Thoracic aorta (tissue), 2 donors: ENCODE measurements around the gene SDSL. TPM values are rescaled to one million over a fixed set of nuclear protein-coding genes. Genes with fewer than 3 reads are reported as not detected.

Experiments
- ATAC-seq: fragments of 150-250 bp; one replicate; pipeline ENCODE4 v1.8.0; 2017; ENCODE audit warnings: low read depth; ENCODE audit not compliant: insufficient number of reproducible peaks, low FRiP score
- DNase-seq: peaks from one replicate; pipeline ENCODE4 v3.0.0-alpha.2; 2020; ENCODE audit warnings: low spot score
- H3K27ac ChIP-seq, 2 donors: fragments of 200-600 bp; sonication (generic); 1 replicate in 1 of 2; 2 replicates in 1 of 2; pipeline ENCODE4 v1.5.1; 2016; ENCODE audit warnings: mild to moderate bottlenecking in 2 of 2, moderate library complexity in 2 of 2
- H3K27me3 ChIP-seq: fragments of 200-600 bp; sonication (generic); replicated peaks from 2 replicates; pipeline ENCODE4 v1.6.0; 2016; ENCODE audit warnings: mild to moderate bottlenecking; ENCODE audit not compliant: insufficient read depth
- H3K36me3 ChIP-seq: fragments of 200-600 bp; sonication (generic); one replicate; pipeline ENCODE4 v1.5.1; 2016
- H3K4me1 ChIP-seq, 2 donors: fragments of 200-600 bp; sonication (generic); 1 replicate in 1 of 2; 2 replicates in 1 of 2; pipeline versions ENCODE4 v1.5.1 to v1.6.0; 2016; ENCODE audit warnings: low read depth in 2 of 2, mild to moderate bottlenecking in 1 of 2; ENCODE audit not compliant: control insufficient read depth in 1 of 2
- H3K4me3 ChIP-seq: fragments of 200-600 bp; sonication (generic); 2 replicates; pipeline ENCODE4 v1.5.1; 2016; ENCODE audit warnings: mild to moderate bottlenecking
- H3K9me3 ChIP-seq: fragments of 200-600 bp; sonication (generic); 2 replicates; pipeline ENCODE4 v1.5.1; 2016
- total RNA-seq, 2 donors: library from RNA; depleted of rRNA; stranded (reverse); fragments of >200 nt; gene quantifications; one replicate each; pipeline versions ENCODE4 v1.1.0 to v1.2.3, GENCODE V29; 2016
- TF ChIP-seq, protein P1 (sequence below): fragments of 200-600 bp; sonication (generic); IDR thresholded peaks from one replicate; pipeline ENCODE4 v1.5.1; 2019; ENCODE audit warnings: antibody characterized with exemption

The SDSL gene, protein sequence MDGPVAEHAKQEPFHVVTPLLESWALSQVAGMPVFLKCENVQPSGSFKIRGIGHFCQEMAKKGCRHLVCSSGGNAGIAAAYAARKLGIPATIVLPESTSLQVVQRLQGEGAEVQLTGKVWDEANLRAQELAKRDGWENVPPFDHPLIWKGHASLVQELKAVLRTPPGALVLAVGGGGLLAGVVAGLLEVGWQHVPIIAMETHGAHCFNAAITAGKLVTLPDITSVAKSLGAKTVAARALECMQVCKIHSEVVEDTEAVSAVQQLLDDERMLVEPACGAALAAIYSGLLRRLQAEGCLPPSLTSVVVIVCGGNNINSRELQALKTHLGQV
- total RNA-seq, result 1 to 10 TPM; 3.5 to 9.0 TPM

GRCh38 chr12:113422030-113422885 is at the start of gene SDSL:
TSS of gene SDSL (plus strand) at chr12:113422380. CDS start at chr12:113427983, 5,603 bp downstream.
- Histone ChIP-seq H3K27ac (peak within 1 kb of the TSS; percentile 33 to 47), H3K9me3 (no peaks in the 10 kb centered on the region), H3K36me3 (no peaks in the 10 kb centered on the region), H3K4me3 (peak within 1 kb of the TSS; percentile 69), H3K27me3 (no peaks in the 10 kb centered on the region), H3K4me1 (peaks cover 5 to 12% of the 10 kb centered on the region in 2 donors)
- TF ChIP-seq, protein P1, sequence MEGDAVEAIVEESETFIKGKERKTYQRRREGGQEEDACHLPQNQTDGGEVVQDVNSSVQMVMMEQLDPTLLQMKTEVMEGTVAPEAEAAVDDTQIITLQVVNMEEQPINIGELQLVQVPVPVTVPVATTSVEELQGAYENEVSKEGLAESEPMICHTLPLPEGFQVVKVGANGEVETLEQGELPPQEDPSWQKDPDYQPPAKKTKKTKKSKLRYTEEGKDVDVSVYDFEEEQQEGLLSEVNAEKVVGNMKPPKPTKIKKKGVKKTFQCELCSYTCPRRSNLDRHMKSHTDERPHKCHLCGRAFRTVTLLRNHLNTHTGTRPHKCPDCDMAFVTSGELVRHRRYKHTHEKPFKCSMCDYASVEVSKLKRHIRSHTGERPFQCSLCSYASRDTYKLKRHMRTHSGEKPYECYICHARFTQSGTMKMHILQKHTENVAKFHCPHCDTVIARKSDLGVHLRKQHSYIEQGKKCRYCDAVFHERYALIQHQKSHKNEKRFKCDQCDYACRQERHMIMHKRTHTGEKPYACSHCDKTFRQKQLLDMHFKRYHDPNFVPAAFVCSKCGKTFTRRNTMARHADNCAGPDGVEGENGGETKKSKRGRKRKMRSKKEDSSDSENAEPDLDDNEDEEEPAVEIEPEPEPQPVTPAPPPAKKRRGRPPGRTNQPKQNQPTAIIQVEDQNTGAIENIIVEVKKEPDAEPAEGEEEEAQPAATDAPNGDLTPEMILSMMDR, result no peak
- DNase-seq, result peak; percentile 25
- no peak for ATAC-seq

DNA sequence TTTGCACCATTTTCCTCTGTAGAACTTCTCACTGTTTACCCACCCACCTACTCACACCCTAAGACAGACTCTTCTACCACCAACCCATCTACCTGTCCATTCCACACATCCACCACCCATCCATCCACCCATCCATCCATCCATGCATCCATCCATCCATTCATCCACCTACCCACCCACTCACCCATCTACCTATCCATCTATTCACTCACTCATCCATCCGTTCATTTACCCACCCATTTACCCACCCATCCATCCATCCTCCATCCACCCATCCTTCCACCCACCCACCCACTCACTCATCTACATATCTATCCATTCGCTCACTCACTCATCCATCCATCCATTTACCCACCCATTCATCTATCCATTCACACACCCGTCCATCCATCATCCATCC is 48.7 kb upstream of the SDSL start:
- no peak for ATAC-seq
- Histone ChIP-seq H3K27ac (no peak overlapping the region), H3K9me3 (no peaks in the 10 kb centered on the region), H3K36me3 (peaks cover 42% of the 10 kb centered on the region), H3K4me3 (no peak overlapping the region), H3K27me3 (no peaks in the 10 kb centered on the region), H3K4me1 (no peaks in the 10 kb centered on the region)
- TF ChIP-seq, protein P1, result no peak
- no peak for DNase-seq

DNA sequence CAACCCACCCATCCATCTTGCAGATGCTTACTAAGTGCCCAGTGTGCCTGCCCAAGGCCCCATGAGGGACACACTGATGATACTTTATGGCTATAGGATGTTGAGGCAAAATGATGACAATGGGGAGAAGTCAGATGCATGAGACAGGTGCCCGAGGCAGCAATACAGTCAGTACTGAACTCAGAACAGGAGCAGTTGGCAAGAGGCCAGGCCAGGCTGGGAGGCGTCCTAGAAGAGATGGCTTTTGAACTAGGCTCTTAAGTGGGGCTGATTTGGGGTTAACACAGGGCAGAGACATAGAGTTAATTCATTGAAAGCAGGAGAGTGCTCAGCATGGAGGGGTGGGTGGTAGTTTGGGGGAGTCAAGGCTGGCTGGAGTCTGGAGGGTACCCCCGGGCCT is 48.2 kb upstream of the SDSL start:
- Histone ChIP-seq H3K36me3 (peaks cover 47% of the 10 kb centered on the region), H3K27me3 (no peaks in the 10 kb centered on the region), H3K9me3 (no peaks in the 10 kb centered on the region), H3K27ac (no peak overlapping the region), H3K4me3 (no peak overlapping the region), H3K4me1 (no peaks in the 10 kb centered on the region)
- no peak for ATAC-seq
- TF ChIP-seq, protein P1, result no peak
- DNase-seq, result no peak

DNA sequence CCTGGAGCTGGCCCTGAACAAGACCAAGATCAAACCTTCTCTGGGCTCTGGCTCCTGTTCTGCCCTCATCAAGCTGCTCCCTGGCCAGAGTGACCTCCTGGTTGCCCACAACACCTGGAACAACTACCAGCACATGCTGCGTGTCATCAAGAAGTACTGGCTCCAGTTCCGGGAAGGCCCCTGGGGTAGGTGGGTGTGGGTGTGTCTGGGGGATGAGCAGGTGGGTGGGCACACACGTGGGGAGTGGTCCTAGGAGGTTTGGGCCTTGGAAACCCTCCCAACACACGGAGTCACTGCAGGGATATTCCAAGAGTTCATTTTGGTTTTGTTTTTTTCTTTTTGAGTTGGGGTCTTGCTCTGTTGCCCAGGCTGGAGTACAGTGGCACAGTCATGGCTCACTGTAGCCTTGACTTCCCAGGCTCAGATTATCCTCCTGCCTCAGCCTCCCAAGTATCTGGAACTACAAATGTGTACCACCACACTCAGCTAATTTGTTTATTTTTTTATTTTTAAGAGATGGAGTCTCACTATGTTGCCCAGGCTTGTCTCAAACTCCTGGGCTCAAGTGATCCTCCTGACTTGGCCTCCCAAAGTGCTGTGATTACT is 47.3 kb upstream of the SDSL start:
- Histone ChIP-seq H3K27ac (no peak overlapping the region), H3K27me3 (no peaks in the 10 kb centered on the region), H3K9me3 (no peaks in the 10 kb centered on the region), H3K4me1 (no peaks in the 10 kb centered on the region), H3K36me3 (peaks cover 47% of the 10 kb centered on the region), H3K4me3 (no peak overlapping the region)
- ATAC-seq, result no peak
- DNase-seq, result no peak
- TF ChIP-seq, protein P1, result no peak

GRCh38 chr12:113378291-113378690 is 43.9 kb upstream of the SDSL start:
- ATAC-seq, result no peak
- H3K27ac ChIP-seq, result no peak overlapping the region
- no peaks in the 10 kb centered on the region for H3K4me1 ChIP-seq
- H3K4me3 ChIP-seq, result no peak overlapping the region
- TF ChIP-seq, protein P1, result no peak
- no peaks in the 10 kb centered on the region for H3K9me3 ChIP-seq
- no peaks in the 10 kb centered on the region for H3K27me3 ChIP-seq
- H3K36me3 ChIP-seq, result peaks cover 50% of the 10 kb centered on the region
- DNase-seq, result no peak
